ENCODE measurements around the gene AVPR2. TPM values are rescaled to one million over a fixed set of nuclear protein-coding genes. Genes with fewer than 3 reads are reported as not detected.

Gene AVPR2
- total RNA-seq, 1 experiment from 2014 or later: not detected

GRCh38 chrX:153941336-153942252 lies 37.1 kb downstream of the AVPR2 start:
- Histone ChIP-seq H3K36me3 (ENCODE audit: control insufficient read depth in 1 of 2, insufficient read depth in 2 of 2, low read length in 2 of 2) (no peaks in the 10 kb centered on the region), H3K4me3 (replicated peaks in 1 of 2; ENCODE audit: low read depth in 1 of 2, low read length in 2 of 2) (no peak overlapping the region), H2AFZ (ENCODE audit: low read depth, low read length, poor library complexity, severe bottlenecking) (no peak overlapping the region), H3K9me3 (ENCODE audit: control insufficient read depth in 1 of 2, insufficient read depth in 1 of 2, low read depth in 1 of 2, low read length in 2 of 2) (no peaks in the 10 kb centered on the region), H3K9me2 (ENCODE audit: insufficient read depth) (no peaks in the 10 kb centered on the region), H3K9ac (ENCODE audit: low read length) (no peak overlapping the region), H3K4me2 (ENCODE audit: low read length) (no peak overlapping the region), H3K4me1 (ENCODE audit: control insufficient read depth in 1 of 2, insufficient read depth in 2 of 2, low read length in 2 of 2) (no peaks in the 10 kb centered on the region), H4K20me1 (ENCODE audit: insufficient read depth) (no peaks in the 10 kb centered on the region), H3K27me3 (ENCODE audit: insufficient read depth, low read length) (no peaks in the 10 kb centered on the region), H3K27ac (ENCODE audit: low read depth, low read length) (no peak overlapping the region), H3K79me2 (ENCODE audit: insufficient read depth, low read length) (no peaks in the 10 kb centered on the region)
- ChIA-PET CTCF (no interaction called here), POLR2A (no interaction called here), RAD21 (ENCODE audit: low non-redundant PET in 1 of 2, low total read pairs in 2 of 2, uncharacterized antibody in 2 of 2, unreplicated experiment in 2 of 2) (no interaction called here)
- ATAC-seq (no peak), DNase-seq (ENCODE audit: low read depth, low spot score) (no peak)
- intact Hi-C loops (cut with micrococcal nuclease): no loop called here
- TF ChIP-seq CEBPB (IDR thresholded peaks at IDR 0.05; ENCODE audit: low read depth) (no peak), SP1 (IDR thresholded peaks at IDR 0.05; ENCODE audit: low read depth) (no peak), ZNF274 (IDR thresholded peaks at IDR 0.05; ENCODE audit: low read depth, low read length) (no peak), CBX3 (IDR thresholded peaks at IDR 0.05; ENCODE audit: low read depth) (no peak), SIN3A (IDR thresholded peaks at IDR 0.05; ENCODE audit: low read depth) (no peak), YY1 (IDR thresholded peaks at IDR 0.05; ENCODE audit: extremely low read depth, insufficient replicate concordance, low read depth, low read length) (no peak), POLR2AphosphoS5 (IDR thresholded peaks at IDR 0.05; ENCODE audit: low read depth, low read length) (no peak)
- no TSS peak for BruUV-seq (replicated peaks)

- RAD21 ChIA-PET (ENCODE audit: low non-redundant PET in 1 of 2, low total read pairs in 2 of 2, uncharacterized antibody in 2 of 2, unreplicated experiment in 2 of 2): no interaction called here
- CTCF ChIA-PET: no interaction called here
- POLR2A ChIA-PET: interaction anchor here (1.2 to 1.9 kb wide), 2 partner anchors 16 to 150 kb away, joined by 3 to 6 read pairs; partner anchors contain the start of genes IDH3G and SSR4
- TF ChIP-seq SP1 (IDR thresholded peaks at IDR 0.05; ENCODE audit: low read depth) (no peak), YY1 (IDR thresholded peaks at IDR 0.05; ENCODE audit: extremely low read depth, insufficient replicate concordance, low read depth, low read length) (no peak), ELF1 (IDR thresholded peaks at IDR 0.05; ENCODE audit: borderline replicate concordance, low read depth) (no peak), SRF (IDR thresholded peaks at IDR 0.05; ENCODE audit: low read depth) (no peak), EZH2phosphoT487 (IDR thresholded peaks at IDR 0.05; ENCODE audit: borderline replicate concordance) (no peak), REST (IDR thresholded peaks at IDR 0.05; ENCODE audit: low read depth) (no peak), ATF3 (IDR thresholded peaks at IDR 0.05) (no peak), EGR1 (IDR thresholded peaks at IDR 0.05; ENCODE audit: low read depth) (no peak), TCF7L2 (IDR thresholded peaks at IDR 0.05; ENCODE audit: borderline replicate concordance, extremely low read depth, insufficient read depth, insufficient read length) (no peak), EZH2 (IDR thresholded peaks at IDR 0.05) (no peak), JUND (IDR thresholded peaks at IDR 0.05) (no peak)
Observed at GRCh38 chrX:153944140-153944799, 39.8 kb downstream of the AVPR2 start, which contains the start of gene RENBP. Gene RENBP (minus strand): TSS chrX:153944643. CDS start chrX:153944610, 33 bp downstream.

More at GRCh38 chrX:153944140-153944799, 39.8 kb downstream of the AVPR2 start, which contains the start of gene RENBP:
- intact Hi-C loops (cut with micrococcal nuclease): no loop called here
- Histone ChIP-seq H3K9me2 (ENCODE audit: insufficient read depth) (no peaks in the 10 kb centered on the region), H3K4me3 (replicated peaks in 1 of 2; ENCODE audit: low read depth in 1 of 2, low read length in 2 of 2) (no peak within 1 kb of the TSS), H3K79me2 (ENCODE audit: insufficient read depth, low read length) (no peaks in the 10 kb centered on the region), H3K4me1 (ENCODE audit: control insufficient read depth in 1 of 2, insufficient read depth in 2 of 2, low read length in 2 of 2) (no peaks in the 10 kb centered on the region; a peak in 1 of 4 replicates), H3K9me3 (ENCODE audit: control insufficient read depth in 1 of 2, insufficient read depth in 1 of 2, low read depth in 1 of 2, low read length in 2 of 2) (no peaks in the 10 kb centered on the region), H3K27me3 (ENCODE audit: insufficient read depth, low read length) (no peaks in the 10 kb centered on the region), H3K9ac (ENCODE audit: low read length) (no peak within 1 kb of the TSS), H2AFZ (ENCODE audit: low read depth, low read length, poor library complexity, severe bottlenecking) (no peak within 1 kb of the TSS), H3K36me3 (ENCODE audit: control insufficient read depth in 1 of 2, insufficient read depth in 2 of 2, low read length in 2 of 2) (no peaks in the 10 kb centered on the region), H3K27ac (ENCODE audit: low read depth, low read length) (no peak within 1 kb of the TSS), H4K20me1 (ENCODE audit: insufficient read depth) (no peaks in the 10 kb centered on the region), H3K4me2 (ENCODE audit: low read length) (no peak within 1 kb of the TSS)
- BruUV-seq (replicated peaks): no TSS peak
- DNase-seq (ENCODE audit: low read depth, low spot score) (no peak), ATAC-seq (no peak)

All from HCT116 (cell line).